ENCODE data around the gene GRIK3. TPM values are rescaled to one million over a fixed set of nuclear protein-coding genes. Genes with fewer than 3 reads are reported as not detected.

Gene GRIK3
- total and polyA plus RNA-seq, 2 experiments from 2014 or later = 0.31 to 2.9 TPM

DNA sequence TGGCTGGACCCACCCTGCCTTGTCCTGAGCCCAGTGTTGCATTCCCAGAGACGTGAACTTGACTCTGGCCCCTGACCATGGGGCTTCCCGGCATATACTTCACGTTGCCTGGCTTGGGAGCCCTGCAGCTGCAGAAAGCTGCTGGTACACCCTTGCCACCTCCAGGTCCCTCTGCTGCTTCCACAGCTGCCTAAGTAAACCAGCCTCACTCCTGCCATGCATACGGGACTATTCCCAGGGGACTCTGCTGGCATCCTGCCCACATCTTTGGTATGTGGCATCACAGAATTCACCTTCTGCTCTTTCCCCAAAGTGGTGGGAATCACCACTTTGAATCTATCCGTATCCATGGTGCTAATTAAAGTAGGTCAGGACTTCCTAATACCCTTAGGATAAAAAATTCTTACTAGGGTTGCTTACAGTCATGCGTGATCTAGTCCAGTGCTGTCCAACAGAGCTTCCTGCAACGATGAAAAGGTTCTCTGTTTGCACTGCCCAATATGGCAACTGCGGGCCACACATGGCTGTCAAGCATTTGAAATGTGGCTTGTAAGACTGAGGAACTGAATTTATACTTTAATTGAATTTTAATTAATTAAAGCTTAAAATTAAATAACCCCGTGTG, 203.0 kb downstream of the GRIK3 start:
- Mint-ChIP-seq H3K27ac (no peak overlapping the region), H3K36me3 (ENCODE audit: low read depth) (no peaks in the 10 kb centered on the region), H3K27me3 (ENCODE audit: insufficient read depth, low read depth, poor library complexity) (peaks cover 23% of the 10 kb centered on the region), H3K4me1 (peaks cover 8% of the 10 kb centered on the region), H3K9me3 (no peaks in the 10 kb centered on the region), H3K4me3 (no peak overlapping the region)
- Histone ChIP-seq H3K27me3 (ENCODE audit: insufficient read depth) (no peaks in the 10 kb centered on the region), H3K27ac (ENCODE audit: low read depth) (no peak overlapping the region), H2AFZ (no peak overlapping the region), H3K79me2 (replicated peaks; ENCODE audit: insufficient read depth) (no peaks in the 10 kb centered on the region), H3K4me1 (ENCODE audit: insufficient read depth) (no peaks in the 10 kb centered on the region), H3K4me2 (no peak overlapping the region), H3K9me2 (ENCODE audit: insufficient read depth) (peaks cover 13% of the 10 kb centered on the region; the same call in 1 of the 2 replicates), H3K4me3 (no peak overlapping the region), H4K20me1 (replicated peaks; ENCODE audit: insufficient read depth) (no peaks in the 10 kb centered on the region), H3F3A (replicated peaks; ENCODE audit: low read depth) (no peaks in the 10 kb centered on the region), H3K36me3 (ENCODE audit: insufficient read depth) (no peaks in the 10 kb centered on the region)
- TF ChIP-seq STAT1 (IDR thresholded peaks at IDR 0.05; ENCODE audit: unreplicated experiment) = no peak
- ATAC-seq (no peak), DNase-seq (ENCODE audit: low spot score) (no peak)

DNA sequence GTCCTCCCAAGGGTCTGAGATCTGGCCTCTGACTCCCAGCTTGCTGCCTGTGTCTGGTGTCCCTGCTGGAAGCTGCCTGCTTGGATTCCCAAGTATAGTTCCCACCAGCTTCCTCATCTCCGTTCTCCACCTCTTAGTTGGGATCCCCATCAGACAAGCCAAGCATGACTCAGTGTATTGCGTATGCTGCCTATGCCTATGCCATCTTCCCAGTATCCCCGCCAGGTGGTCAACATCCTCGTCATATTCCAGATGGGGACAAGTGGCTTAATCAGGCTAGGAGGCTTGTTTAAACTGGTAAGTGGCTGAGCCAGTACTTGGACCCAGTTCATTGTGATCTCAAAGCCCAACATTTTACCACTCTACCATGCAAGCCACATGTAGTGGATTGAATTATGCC, 204.4 kb downstream of the GRIK3 start:
- H3K9me3 Mint-ChIP-seq = no peaks in the 10 kb centered on the region
- Histone ChIP-seq H3K36me3 (ENCODE audit: insufficient read depth) (no peaks in the 10 kb centered on the region), H3F3A (replicated peaks; ENCODE audit: low read depth) (no peaks in the 10 kb centered on the region), H3K4me3 (no peak overlapping the region), H3K27ac (ENCODE audit: low read depth) (no peak overlapping the region), H3K4me2 (no peak overlapping the region), H3K4me1 (ENCODE audit: insufficient read depth) (peaks cover 2% of the 10 kb centered on the region), H3K79me2 (replicated peaks; ENCODE audit: insufficient read depth) (no peaks in the 10 kb centered on the region), H4K20me1 (replicated peaks; ENCODE audit: insufficient read depth) (no peaks in the 10 kb centered on the region), H3K9me2 (ENCODE audit: insufficient read depth) (peaks cover 18% of the 10 kb centered on the region), H3K27me3 (ENCODE audit: insufficient read depth) (no peaks in the 10 kb centered on the region), H2AFZ (no peak overlapping the region)
- DNase-seq (ENCODE audit: low spot score) = no peak
- no peak overlapping the region for H3K4me3 Mint-ChIP-seq
- H3K4me1 Mint-ChIP-seq = peaks cover 13% of the 10 kb centered on the region
- H3K27ac Mint-ChIP-seq = no peak overlapping the region
- H3K27me3 Mint-ChIP-seq (ENCODE audit: insufficient read depth, low read depth, poor library complexity) = peaks cover 23% of the 10 kb centered on the region
- no peaks in the 10 kb centered on the region for H3K36me3 Mint-ChIP-seq (ENCODE audit: low read depth)
- TF ChIP-seq, protein P1, sequence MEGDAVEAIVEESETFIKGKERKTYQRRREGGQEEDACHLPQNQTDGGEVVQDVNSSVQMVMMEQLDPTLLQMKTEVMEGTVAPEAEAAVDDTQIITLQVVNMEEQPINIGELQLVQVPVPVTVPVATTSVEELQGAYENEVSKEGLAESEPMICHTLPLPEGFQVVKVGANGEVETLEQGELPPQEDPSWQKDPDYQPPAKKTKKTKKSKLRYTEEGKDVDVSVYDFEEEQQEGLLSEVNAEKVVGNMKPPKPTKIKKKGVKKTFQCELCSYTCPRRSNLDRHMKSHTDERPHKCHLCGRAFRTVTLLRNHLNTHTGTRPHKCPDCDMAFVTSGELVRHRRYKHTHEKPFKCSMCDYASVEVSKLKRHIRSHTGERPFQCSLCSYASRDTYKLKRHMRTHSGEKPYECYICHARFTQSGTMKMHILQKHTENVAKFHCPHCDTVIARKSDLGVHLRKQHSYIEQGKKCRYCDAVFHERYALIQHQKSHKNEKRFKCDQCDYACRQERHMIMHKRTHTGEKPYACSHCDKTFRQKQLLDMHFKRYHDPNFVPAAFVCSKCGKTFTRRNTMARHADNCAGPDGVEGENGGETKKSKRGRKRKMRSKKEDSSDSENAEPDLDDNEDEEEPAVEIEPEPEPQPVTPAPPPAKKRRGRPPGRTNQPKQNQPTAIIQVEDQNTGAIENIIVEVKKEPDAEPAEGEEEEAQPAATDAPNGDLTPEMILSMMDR (conservative IDR thresholded peaks at IDR 0.05; ENCODE audit: low read depth in 2 of 2) = no peak
- TF ChIP-seq, protein P2, sequence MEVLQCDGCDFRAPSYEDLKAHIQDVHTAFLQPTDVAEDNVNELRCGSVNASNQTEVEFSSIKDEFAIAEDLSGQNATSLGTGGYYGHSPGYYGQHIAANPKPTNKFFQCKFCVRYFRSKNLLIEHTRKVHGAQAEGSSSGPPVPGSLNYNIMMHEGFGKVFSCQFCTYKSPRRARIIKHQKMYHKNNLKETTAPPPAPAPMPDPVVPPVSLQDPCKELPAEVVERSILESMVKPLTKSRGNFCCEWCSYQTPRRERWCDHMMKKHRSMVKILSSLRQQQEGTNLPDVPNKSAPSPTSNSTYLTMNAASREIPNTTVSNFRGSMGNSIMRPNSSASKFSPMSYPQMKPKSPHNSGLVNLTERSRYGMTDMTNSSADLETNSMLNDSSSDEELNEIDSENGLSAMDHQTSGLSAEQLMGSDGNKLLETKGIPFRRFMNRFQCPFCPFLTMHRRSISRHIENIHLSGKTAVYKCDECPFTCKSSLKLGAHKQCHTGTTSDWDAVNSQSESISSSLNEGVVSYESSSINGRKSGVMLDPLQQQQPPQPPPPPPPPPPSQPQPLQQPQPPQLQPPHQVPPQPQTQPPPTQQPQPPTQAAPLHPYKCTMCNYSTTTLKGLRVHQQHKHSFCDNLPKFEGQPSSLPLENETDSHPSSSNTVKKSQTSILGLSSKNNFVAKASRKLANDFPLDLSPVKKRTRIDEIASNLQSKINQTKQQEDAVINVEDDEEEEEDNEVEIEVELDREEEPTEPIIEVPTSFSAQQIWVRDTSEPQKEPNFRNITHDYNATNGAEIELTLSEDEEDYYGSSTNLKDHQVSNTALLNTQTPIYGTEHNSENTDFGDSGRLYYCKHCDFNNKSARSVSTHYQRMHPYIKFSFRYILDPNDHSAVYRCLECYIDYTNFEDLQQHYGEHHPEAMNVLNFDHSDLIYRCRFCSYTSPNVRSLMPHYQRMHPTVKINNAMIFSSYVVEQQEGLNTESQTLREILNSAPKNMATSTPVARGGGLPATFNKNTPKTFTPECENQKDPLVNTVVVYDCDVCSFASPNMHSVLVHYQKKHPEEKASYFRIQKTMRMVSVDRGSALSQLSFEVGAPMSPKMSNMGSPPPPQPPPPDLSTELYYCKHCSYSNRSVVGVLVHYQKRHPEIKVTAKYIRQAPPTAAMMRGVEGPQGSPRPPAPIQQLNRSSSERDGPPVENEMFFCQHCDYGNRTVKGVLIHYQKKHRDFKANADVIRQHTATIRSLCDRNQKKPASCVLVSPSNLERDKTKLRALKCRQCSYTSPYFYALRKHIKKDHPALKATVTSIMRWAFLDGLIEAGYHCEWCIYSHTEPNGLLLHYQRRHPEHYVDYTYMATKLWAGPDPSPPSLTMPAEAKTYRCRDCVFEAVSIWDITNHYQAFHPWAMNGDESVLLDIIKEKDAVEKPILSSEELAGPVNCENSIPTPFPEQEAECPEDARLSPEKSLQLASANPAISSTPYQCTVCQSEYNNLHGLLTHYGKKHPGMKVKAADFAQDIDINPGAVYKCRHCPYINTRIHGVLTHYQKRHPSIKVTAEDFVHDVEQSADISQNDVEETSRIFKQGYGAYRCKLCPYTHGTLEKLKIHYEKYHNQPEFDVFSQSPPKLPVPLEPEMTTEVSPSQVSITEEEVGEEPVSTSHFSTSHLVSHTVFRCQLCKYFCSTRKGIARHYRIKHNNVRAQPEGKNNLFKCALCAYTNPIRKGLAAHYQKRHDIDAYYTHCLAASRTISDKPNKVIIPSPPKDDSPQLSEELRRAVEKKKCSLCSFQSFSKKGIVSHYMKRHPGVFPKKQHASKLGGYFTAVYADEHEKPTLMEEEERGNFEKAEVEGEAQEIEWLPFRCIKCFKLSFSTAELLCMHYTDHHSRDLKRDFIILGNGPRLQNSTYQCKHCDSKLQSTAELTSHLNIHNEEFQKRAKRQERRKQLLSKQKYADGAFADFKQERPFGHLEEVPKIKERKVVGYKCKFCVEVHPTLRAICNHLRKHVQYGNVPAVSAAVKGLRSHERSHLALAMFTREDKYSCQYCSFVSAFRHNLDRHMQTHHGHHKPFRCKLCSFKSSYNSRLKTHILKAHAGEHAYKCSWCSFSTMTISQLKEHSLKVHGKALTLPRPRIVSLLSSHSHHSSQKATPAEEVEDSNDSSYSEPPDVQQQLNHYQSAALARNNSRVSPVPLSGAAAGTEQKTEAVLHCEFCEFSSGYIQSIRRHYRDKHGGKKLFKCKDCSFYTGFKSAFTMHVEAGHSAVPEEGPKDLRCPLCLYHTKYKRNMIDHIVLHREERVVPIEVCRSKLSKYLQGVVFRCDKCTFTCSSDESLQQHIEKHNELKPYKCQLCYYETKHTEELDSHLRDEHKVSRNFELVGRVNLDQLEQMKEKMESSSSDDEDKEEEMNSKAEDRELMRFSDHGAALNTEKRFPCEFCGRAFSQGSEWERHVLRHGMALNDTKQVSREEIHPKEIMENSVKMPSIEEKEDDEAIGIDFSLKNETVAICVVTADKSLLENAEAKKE (CRISPR knock-in tag; IDR thresholded peaks at IDR 0.05) = no peak
- no peak for TF ChIP-seq ZNF114 (CRISPR knock-in tag; IDR thresholded peaks at IDR 0.05)
- TF ChIP-seq JUNB (IDR thresholded peaks at IDR 0.05; ENCODE audit: unreplicated experiment) = no peak
- no peak for TF ChIP-seq POLR2AphosphoS5 (IDR thresholded peaks at IDR 0.05; ENCODE audit: low read depth)
- TF ChIP-seq, protein P3, sequence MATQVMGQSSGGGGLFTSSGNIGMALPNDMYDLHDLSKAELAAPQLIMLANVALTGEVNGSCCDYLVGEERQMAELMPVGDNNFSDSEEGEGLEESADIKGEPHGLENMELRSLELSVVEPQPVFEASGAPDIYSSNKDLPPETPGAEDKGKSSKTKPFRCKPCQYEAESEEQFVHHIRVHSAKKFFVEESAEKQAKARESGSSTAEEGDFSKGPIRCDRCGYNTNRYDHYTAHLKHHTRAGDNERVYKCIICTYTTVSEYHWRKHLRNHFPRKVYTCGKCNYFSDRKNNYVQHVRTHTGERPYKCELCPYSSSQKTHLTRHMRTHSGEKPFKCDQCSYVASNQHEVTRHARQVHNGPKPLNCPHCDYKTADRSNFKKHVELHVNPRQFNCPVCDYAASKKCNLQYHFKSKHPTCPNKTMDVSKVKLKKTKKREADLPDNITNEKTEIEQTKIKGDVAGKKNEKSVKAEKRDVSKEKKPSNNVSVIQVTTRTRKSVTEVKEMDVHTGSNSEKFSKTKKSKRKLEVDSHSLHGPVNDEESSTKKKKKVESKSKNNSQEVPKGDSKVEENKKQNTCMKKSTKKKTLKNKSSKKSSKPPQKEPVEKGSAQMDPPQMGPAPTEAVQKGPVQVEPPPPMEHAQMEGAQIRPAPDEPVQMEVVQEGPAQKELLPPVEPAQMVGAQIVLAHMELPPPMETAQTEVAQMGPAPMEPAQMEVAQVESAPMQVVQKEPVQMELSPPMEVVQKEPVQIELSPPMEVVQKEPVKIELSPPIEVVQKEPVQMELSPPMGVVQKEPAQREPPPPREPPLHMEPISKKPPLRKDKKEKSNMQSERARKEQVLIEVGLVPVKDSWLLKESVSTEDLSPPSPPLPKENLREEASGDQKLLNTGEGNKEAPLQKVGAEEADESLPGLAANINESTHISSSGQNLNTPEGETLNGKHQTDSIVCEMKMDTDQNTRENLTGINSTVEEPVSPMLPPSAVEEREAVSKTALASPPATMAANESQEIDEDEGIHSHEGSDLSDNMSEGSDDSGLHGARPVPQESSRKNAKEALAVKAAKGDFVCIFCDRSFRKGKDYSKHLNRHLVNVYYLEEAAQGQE (IDR thresholded peaks at IDR 0.05; ENCODE audit: unreplicated experiment) = no peak
- no peak for ATAC-seq
